Measurements from ENCODE around the gene CREB3L1. TPM values are rescaled to one million over a fixed set of nuclear protein-coding genes. Genes with fewer than 3 reads are reported as not detected.
A peak's percentile ranks its signal among the peaks of the same experiment; 100 is the strongest.

The CREB3L1 gene
- total RNA-seq, 6 experiments from 2014 or later, result 0.07 to 0.37 (median 0.24) TPM

DNA sequence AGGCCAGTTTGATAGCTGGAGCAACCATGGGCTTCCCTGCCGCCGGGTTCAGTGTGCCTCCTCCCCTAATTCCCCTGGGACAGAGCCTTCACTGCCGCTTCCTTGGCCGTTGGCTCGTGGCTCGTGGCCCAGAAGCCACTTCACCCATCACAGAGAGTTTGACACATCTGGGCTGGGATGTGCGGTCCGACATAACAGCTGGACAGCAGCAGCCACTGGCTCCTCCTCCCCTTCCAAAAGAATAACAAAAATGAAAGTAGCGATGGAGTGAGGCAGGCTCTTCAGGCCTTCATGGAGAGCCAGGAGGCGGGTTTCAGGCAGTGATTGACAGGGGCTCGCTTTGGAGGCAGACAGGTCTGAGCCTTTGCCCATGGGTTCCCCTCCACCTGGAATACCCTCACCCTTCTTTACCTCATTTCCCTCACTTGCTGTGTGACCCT is 8.2 kb downstream of the CREB3L1 start:
- no peak overlapping the region for H3K27ac ChIP-seq
- no peak for DNase-seq
- intact Hi-C loops (cut with DNase I), result no loop called here

DNA sequence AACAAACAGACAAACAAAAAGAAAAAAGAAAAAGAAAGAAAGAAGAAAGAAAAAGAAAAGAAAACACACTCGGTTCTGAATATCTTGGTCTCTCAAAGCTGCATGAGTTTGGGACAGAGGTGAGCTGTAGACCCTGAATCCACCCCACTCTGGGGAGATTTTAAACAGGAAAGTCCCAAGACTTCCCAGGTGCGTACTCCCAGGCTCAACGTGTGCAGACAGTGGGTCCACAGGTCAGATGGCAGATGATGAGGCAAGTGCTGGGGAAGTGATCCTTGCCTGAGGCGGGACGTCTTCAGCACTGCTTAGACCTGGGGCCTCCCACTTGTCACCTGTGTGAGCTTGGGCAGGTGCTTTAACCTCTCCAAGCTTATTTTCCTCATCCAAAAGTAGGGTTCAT is 9.3 kb downstream of the CREB3L1 start:
- Histone ChIP-seq H3K4me3 (no peak overlapping the region), H3K4me1 (no peaks in the 10 kb centered on the region), H3K27ac (no peak overlapping the region), H3K9me3 (no peaks in the 10 kb centered on the region), H3K36me3 (no peaks in the 10 kb centered on the region), H3K27me3 (no peaks in the 10 kb centered on the region)
- ATAC-seq (no peak), DNase-seq (no peak)
- whole genome bisulfite sequencing (ENCODE audit: insufficient coverage, low coverage, low lambda C conversion rate, missing lambda C conversion rate), result 76% methylated on average over 2 of the region's 5 CpGs
- TF ChIP-seq, protein P1, sequence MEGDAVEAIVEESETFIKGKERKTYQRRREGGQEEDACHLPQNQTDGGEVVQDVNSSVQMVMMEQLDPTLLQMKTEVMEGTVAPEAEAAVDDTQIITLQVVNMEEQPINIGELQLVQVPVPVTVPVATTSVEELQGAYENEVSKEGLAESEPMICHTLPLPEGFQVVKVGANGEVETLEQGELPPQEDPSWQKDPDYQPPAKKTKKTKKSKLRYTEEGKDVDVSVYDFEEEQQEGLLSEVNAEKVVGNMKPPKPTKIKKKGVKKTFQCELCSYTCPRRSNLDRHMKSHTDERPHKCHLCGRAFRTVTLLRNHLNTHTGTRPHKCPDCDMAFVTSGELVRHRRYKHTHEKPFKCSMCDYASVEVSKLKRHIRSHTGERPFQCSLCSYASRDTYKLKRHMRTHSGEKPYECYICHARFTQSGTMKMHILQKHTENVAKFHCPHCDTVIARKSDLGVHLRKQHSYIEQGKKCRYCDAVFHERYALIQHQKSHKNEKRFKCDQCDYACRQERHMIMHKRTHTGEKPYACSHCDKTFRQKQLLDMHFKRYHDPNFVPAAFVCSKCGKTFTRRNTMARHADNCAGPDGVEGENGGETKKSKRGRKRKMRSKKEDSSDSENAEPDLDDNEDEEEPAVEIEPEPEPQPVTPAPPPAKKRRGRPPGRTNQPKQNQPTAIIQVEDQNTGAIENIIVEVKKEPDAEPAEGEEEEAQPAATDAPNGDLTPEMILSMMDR (IDR thresholded peaks at IDR 0.05), result no peak
- no peak for TF ChIP-seq POLR2A (IDR thresholded peaks at IDR 0.05)
- intact Hi-C loops (cut with DNase I), result no loop called here

More for the DNA sequence above, 8.2 kb downstream of the CREB3L1 start:
- Histone ChIP-seq H3K36me3 (no peaks in the 10 kb centered on the region), H3K4me1 (no peaks in the 10 kb centered on the region), H3K4me3 (no peak overlapping the region), H3K9me3 (no peaks in the 10 kb centered on the region), H3K27me3 (no peaks in the 10 kb centered on the region)
- 71% methylated on average over 10 of the region's 11 CpGs for WGBS (ENCODE audit: insufficient coverage, low coverage, low lambda C conversion rate, missing lambda C conversion rate)
- TF ChIP-seq, protein P1 (IDR thresholded peaks at IDR 0.05), result no peak
- no peak for TF ChIP-seq POLR2A (IDR thresholded peaks at IDR 0.05)
- no peak for ATAC-seq

DNA sequence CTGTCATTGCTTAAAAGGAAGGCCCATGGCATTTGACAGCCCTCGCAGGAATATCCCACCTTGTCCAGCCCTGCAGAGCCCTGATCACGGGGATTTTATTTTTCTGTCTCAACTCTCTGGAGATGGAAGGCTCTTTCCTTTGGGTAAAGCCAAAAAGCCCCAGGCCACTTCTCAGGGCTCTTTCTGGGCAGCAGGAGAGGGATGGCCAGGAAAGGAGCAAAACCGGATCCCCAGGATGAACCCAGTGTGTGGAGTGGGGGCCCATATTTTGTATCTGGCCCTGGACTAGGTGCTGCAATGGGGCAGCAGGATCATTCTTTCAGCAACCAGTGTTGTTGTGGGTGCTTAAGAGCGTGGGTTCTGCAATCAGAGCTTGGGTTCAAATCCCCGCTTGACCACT is 11.0 kb downstream of the CREB3L1 start:
- WGBS (ENCODE audit: insufficient coverage, low coverage, low lambda C conversion rate, missing lambda C conversion rate), result 86% methylated on average over 5 of the region's 5 CpGs
- H3K4me3 ChIP-seq, result no peak overlapping the region
- H3K27me3 ChIP-seq, result no peaks in the 10 kb centered on the region
- no peaks in the 10 kb centered on the region for H3K36me3 ChIP-seq
- intact Hi-C loops (cut with DNase I), result no loop called here
- no peak for DNase-seq
- no peaks in the 10 kb centered on the region for H3K9me3 ChIP-seq
- no peak overlapping the region for H3K27ac ChIP-seq
- ATAC-seq, result no peak
- H3K4me1 ChIP-seq, result no peaks in the 10 kb centered on the region
- TF ChIP-seq, protein P1 (IDR thresholded peaks at IDR 0.05), result no peak
- TF ChIP-seq POLR2A (IDR thresholded peaks at IDR 0.05), result no peak

DNA sequence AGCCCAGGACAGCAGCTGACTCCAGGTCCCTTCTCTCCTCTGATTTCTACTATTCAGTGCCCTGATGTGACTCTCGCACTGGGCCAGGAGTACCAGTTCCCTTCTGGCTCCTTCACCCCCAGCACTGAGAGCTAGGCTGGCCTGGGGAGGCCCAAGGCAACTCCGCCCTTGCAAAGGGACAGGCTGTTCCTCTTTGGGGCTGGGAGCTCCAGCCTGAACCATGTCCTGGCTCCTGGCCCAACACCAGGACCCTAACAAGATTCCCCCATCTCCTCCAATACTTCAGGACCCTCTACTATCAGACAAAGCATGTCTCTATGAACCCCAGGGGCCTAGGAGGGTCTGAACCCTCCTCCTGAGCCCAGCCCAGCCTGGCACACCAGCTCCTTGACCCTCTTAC is 12.5 kb downstream of the CREB3L1 start:
- no peak overlapping the region for H3K4me3 ChIP-seq
- TF ChIP-seq POLR2A (IDR thresholded peaks at IDR 0.05), result no peak
- TF ChIP-seq, protein P1 (IDR thresholded peaks at IDR 0.05), result no peak
- no CpG with 5 or more reads among the region's 2 CpGs for WGBS (ENCODE audit: insufficient coverage, low coverage, low lambda C conversion rate, missing lambda C conversion rate)
- intact Hi-C loops (cut with DNase I), result no loop called here
- no peaks in the 10 kb centered on the region for H3K4me1 ChIP-seq
- ATAC-seq (peak in 3 of 4 donors; percentile 6 to 26 (median 6)), DNase-seq (no peak)
- no peak overlapping the region for H3K27ac ChIP-seq
- H3K36me3 ChIP-seq, result no peaks in the 10 kb centered on the region
- H3K9me3 ChIP-seq, result no peaks in the 10 kb centered on the region
- H3K27me3 ChIP-seq, result no peaks in the 10 kb centered on the region

Data from right lobe of liver (tissue), 6 donors.